ENCODE data around the gene GTF2F2. TPM values are rescaled to one million over a fixed set of nuclear protein-coding genes. Genes with fewer than 3 reads are reported as not detected.

The GTF2F2 gene
- total RNA-seq, 1 donor from 2014 or later = 6.4 TPM

- Histone ChIP-seq H3K27ac (no peak overlapping the region), H3K9me3 (no peaks in the 10 kb centered on the region), H3K36me3 (no peaks in the 10 kb centered on the region), H3K4me3 (no peak overlapping the region), H3K27me3 (no peaks in the 10 kb centered on the region), H3K4me1 (no peaks in the 10 kb centered on the region)
- TF ChIP-seq, protein P1, sequence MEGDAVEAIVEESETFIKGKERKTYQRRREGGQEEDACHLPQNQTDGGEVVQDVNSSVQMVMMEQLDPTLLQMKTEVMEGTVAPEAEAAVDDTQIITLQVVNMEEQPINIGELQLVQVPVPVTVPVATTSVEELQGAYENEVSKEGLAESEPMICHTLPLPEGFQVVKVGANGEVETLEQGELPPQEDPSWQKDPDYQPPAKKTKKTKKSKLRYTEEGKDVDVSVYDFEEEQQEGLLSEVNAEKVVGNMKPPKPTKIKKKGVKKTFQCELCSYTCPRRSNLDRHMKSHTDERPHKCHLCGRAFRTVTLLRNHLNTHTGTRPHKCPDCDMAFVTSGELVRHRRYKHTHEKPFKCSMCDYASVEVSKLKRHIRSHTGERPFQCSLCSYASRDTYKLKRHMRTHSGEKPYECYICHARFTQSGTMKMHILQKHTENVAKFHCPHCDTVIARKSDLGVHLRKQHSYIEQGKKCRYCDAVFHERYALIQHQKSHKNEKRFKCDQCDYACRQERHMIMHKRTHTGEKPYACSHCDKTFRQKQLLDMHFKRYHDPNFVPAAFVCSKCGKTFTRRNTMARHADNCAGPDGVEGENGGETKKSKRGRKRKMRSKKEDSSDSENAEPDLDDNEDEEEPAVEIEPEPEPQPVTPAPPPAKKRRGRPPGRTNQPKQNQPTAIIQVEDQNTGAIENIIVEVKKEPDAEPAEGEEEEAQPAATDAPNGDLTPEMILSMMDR (IDR thresholded peaks at IDR 0.05) = no peak
- no peak for DNase-seq (ENCODE audit: low spot score in 2 of 2)
- intact Hi-C loops (cut with DNase I) = no loop called here
Measured at GRCh38 chr13:45226024-45226423, 105.7 kb downstream of the GTF2F2 start.

GRCh38 chr13:45228002-45228401 lies 107.7 kb downstream of the GTF2F2 start:
- Histone ChIP-seq H3K27ac (no peak overlapping the region), H3K4me3 (no peak overlapping the region), H3K27me3 (no peaks in the 10 kb centered on the region), H3K4me1 (no peaks in the 10 kb centered on the region), H3K36me3 (no peaks in the 10 kb centered on the region), H3K9me3 (no peaks in the 10 kb centered on the region)
- no peak for DNase-seq (ENCODE audit: low spot score in 2 of 2)
- intact Hi-C loops (cut with DNase I) = no loop called here
- TF ChIP-seq, protein P1 (IDR thresholded peaks at IDR 0.05) = no peak

GRCh38 chr13:45229172-45229571 lies 108.9 kb downstream of the GTF2F2 start:
- Histone ChIP-seq H3K36me3 (no peaks in the 10 kb centered on the region), H3K9me3 (no peaks in the 10 kb centered on the region), H3K4me3 (no peak overlapping the region), H3K4me1 (no peaks in the 10 kb centered on the region), H3K27me3 (no peaks in the 10 kb centered on the region), H3K27ac (no peak overlapping the region)
- intact Hi-C loops (cut with DNase I) = no loop called here
- TF ChIP-seq, protein P1 (IDR thresholded peaks at IDR 0.05) = no peak
- DNase-seq (ENCODE audit: low spot score in 2 of 2) = no peak

DNA sequence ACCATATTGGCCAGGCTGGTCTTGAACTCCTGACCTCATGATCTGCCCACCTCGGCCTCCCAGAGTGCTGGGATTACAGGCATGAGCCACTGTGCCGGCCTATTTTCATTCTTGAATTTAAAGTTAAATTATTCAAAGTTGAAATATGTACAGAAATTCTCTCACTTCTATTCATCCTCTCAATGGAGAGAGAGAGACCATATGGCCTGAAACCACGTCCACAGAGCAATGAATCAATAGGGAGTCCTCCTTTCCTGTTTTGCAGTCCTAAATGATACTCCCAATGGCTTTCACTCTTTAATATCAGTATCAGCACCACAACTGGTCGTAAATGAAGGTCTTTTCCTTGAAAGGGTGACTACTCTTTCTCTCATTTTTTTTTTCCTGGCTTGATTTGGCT lies 111.0 kb downstream of the GTF2F2 start:
- no peak for DNase-seq (ENCODE audit: low spot score in 2 of 2)
- Histone ChIP-seq H3K27ac (no peak overlapping the region), H3K4me3 (no peak overlapping the region), H3K27me3 (no peaks in the 10 kb centered on the region), H3K4me1 (no peaks in the 10 kb centered on the region), H3K36me3 (no peaks in the 10 kb centered on the region), H3K9me3 (no peaks in the 10 kb centered on the region)
- TF ChIP-seq, protein P1 (IDR thresholded peaks at IDR 0.05) = no peak
- intact Hi-C loops (cut with DNase I) = no loop called here

- intact Hi-C loops (cut with DNase I) = no loop called here
- H3K27me3 ChIP-seq = no peaks in the 10 kb centered on the region
- H3K4me1 ChIP-seq = no peaks in the 10 kb centered on the region
- H3K4me3 ChIP-seq = no peak overlapping the region
- H3K36me3 ChIP-seq = no peaks in the 10 kb centered on the region
- no peak for DNase-seq (ENCODE audit: low spot score in 2 of 2)
- no peak overlapping the region for H3K27ac ChIP-seq
- TF ChIP-seq, protein P1 (IDR thresholded peaks at IDR 0.05) = no peak
- no peaks in the 10 kb centered on the region for H3K9me3 ChIP-seq
Measured at GRCh38 chr13:45231722-45232121, 111.4 kb downstream of the GTF2F2 start.

- H3K27me3 ChIP-seq = no peaks in the 10 kb centered on the region
- intact Hi-C loops (cut with DNase I) = no loop called here
- no peak for DNase-seq (ENCODE audit: low spot score in 2 of 2)
- no peak overlapping the region for H3K27ac ChIP-seq
- TF ChIP-seq, protein P1 (IDR thresholded peaks at IDR 0.05) = no peak
- H3K36me3 ChIP-seq = no peaks in the 10 kb centered on the region
- H3K4me1 ChIP-seq = no peaks in the 10 kb centered on the region
- no peak overlapping the region for H3K4me3 ChIP-seq
- no peaks in the 10 kb centered on the region for H3K9me3 ChIP-seq
Measured at GRCh38 chr13:45232591-45232990, 112.3 kb downstream of the GTF2F2 start.

Measured in ascending aorta (tissue), 2 donors.